NCI-H774 (cell line): ENCODE measurements around the gene RAB6D.
A peak's percentile ranks its signal among the peaks of the same experiment; 100 is the strongest.
"Not testable (repeated sequence)": the region's sequence is repeated elsewhere in the genome, so short reads cannot be mapped to it uniquely, and the experiment has no call there.

ENCODE experiments used
- DNase-seq: peaks from one replicate; lab custom pipeline; 2025; lab: John Stamatoyannopoulos, UW

RAB6D gene

GRCh38 chr2:131363703-131364186 is at the start of gene RAB6D:
Gene RAB6D (minus strand): TSS chr2:131364168. CDS start chr2:131363720, 448 bp downstream.
- DNase-seq: not testable (repeated sequence)

DNA sequence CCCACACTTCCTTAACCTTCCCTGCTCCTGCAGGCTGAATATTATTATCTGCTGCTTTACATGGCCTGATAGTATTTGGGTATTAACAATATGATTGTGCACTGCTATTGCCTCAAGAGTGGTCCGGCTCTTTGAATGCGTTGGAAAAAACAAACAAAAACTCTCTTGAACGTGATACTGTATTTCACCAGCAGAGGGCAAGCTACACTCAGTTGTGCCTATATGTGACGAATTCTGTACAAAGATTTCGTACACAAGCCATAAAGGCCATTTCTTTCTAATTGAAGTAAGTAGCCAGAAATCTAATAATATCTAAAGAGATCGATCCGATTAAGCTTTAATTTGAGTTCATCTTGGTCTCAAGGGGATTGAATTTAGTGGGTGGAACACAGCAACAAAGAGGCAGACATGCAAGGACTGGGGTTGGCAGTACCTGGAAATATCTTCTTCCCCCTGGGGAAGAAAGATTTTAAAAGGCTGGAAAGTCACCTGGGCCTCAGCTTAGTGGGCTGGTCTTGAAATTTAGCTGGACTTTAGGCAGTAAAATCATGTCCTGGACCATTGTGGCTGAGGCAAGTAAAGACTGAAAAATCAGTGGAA is 49.3 kb upstream of the RAB6D start:
- peak; percentile 17 for DNase-seq

DNA sequence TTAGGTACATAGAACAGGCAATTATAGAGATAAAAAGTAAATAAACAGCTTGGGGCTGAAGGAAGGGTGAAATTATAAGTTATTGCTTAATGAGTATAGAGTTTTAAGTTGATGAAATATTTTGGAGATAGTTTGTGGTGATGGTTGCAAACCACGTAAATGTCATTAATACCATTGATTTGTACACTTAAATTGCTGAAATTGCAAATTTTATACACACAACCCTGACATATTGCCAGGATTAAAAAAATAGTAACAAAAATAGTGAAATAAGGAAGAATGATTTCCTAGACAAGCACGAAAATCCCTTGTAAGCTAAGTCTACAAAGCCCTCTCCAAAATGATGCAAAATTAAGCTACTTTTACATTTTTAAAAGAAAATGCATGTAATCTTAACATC is 46.2 kb upstream of the RAB6D start:
- no peak for DNase-seq

DNA sequence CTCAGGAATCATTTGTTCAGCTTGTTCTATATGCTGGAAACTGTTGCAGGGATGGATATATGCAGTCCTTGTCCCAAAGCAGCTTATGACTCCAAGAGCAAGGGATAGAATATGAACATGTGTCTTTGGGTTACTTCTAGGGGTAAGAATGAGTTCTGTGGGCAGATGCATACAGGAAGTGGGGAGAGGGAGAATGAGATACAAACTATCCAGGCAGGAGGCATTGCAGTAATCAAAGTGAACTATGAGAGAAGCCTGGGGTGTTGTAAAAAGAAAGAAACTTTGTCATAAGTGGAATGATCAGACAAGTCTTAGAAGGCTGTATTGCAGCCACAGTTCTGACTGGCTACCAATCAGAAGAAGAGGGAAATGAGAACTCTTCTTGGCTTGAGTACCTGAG is 44.8 kb upstream of the RAB6D start:
- no peak for DNase-seq

DNA sequence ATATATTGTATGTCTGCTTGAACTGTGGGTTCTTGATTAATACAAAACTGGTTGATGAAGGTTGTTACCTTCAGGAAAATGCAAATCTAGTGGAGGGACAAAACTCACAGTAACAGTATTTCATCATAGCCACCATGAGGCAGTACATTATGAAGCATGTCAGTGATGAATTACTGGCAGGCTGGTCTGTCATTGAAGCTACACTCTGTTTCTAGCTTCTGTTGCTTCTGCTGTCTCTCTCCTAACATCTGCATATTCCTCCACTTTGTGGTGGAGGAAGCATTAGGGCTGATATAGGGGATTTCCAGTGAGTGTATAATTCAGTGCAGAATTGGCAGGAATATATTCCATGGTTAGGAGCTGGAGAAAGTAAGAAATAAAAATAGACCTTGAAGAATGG is 44.2 kb upstream of the RAB6D start:
- no peak for DNase-seq

GRCh38 chr2:131404753-131405152 is 40.8 kb upstream of the RAB6D start:
- no peak for DNase-seq

GRCh38 chr2:131402320-131403039 is 38.5 kb upstream of the RAB6D start:
- no peak for DNase-seq

DNA sequence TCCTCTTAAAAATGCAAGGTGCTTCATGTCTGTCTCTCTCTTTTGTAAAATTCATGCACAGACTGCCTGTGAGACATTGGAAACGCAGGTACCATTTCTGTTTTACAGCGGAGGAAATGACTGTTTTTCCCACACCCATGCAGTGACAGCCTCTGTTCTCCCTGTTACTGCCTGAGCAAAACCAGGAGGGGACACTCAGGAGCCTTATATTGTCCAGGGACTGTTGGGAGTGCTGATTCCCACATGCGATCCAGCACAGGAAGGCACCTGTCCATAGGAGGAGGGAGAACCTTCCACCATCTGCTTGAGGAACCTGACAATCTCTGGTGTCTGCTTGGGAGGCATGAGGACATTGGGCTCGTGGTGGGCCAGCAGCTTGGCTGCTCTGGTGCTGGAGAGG is 36.9 kb upstream of the RAB6D start:
- DNase-seq: no peak

DNA sequence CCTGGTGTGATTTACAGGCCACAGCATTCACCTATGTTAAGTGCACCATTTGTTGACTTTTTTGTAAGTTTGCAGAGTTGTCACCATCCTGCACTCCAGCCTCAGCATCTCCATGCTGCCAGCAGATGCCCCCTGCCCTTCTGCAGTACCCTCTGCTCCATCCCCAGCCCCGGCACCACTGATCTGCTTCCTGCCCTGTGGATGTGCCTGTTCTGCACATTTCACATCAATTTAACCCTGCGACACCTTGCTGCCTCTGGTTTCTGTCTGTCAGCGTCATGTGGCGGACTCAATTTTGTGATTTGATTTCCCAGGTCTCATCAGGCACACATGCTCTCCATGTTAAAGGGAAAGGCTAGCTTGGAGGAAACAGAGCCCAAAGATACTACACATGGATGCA is 36.5 kb upstream of the RAB6D start:
- DNase-seq: not testable (repeated sequence)

GRCh38 chr2:131396209-131396608 is 32.2 kb upstream of the RAB6D start:
- DNase-seq: not testable (repeated sequence)

DNA sequence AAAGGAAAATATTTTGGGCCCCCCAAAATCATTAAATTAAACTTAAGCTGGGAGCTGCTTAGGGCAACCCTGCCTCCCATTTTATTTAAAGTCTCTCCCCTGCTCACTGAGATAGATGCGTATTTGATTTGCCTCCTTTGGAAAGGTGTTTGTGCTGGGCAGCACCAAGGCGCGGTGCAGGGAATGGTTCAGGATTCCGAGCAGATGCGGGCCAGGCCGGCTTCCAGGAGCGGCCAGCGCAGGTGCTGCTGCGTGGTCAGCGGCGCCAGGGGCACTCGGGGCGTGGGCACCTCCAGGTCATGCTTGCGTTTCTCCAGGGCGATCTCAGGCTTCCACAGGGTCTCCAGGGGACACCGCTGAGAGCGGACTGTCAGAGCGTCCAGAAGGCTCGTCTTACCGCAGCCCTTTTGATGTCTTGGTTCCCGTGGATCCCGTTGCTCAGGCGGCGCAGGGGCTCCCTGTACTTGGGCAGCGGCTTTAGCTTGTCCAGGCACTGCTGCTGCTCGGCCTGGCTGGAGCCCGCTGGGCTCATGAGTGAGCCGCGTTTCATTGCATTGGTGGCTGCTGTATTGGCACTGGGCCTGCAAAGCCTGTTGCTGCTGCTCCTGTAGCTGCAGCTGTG is 31.2 kb upstream of the RAB6D start:
- not testable (repeated sequence) for DNase-seq

DNA sequence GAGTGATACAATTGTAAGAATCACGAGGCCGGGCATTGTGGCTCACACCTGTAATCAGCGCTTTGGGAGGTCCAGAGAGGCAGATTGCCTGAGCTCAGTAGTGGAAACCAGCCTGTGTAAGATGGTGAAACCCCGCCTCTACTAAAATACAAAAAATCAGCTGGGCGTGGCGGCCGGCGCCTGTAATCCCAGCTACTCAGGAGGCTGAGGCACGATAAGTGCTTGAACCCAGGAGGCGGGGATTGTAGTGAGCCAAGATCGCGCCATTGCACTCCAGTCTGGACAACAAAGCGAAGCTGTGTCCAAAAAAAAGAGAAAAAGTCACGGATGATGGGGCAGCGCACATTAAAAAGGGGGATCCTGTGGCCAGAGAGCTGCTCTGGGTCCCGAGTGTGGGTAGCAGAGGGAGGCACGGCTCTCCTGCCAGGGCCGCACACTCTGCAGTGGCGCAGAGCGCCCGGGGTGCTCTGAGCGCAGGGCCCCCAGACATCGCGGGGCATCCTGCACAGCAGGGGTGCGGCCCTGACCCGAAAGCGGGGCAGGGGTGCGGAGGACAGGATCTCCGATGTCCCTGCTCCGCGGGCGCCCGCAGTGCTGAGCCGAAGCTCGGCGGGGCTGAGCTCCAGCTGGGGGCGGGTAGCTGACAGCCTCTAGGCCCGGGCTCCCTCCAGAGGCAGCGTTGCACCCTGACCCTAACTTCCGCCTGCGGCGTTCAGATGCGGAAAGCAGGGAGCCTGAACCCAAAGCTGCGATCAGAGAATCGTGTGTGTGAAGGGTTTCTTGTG is 30.4 kb upstream of the RAB6D start:
- no peak for DNase-seq

DNA sequence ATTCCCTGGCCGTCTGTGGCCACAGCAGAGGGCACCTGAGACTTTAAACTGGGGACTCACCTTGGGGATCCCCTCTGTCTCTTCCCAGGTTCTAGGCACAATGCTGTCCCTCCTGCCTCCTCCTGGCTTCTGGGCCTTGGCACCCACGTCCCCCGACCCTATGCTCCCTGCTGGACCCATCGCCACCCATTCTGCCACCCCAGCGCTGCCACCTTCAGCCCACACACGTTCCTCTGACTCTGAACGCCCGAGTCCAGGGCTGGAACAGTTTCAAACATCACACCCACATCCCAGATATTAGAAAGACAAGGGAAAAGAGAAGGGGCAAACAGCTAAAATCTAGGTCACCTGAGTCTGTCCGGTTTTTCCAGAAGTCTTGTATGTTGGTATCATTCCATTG is 28.0 kb upstream of the RAB6D start:
- DNase-seq: not testable (repeated sequence)

DNA sequence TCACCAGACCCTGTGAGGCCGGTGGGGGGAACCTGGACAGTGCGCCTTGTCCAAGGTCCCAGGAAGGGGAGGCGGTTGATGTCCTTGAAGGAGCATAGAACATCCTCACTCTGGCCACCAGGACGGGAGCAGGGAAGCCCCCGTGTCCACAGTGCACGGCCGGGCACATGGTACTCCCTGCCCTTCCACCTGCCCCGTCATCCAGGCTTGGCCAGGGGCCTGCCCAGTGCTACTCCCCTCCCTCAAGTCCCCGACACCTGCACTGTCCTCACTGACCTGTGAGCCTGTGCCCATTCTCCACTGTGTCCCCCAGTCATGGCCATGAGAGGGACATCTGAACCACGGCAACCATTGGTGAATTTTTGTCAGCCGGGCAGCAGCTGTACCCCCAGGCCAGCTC is 27.5 kb upstream of the RAB6D start:
- not testable (repeated sequence) for DNase-seq

- DNase-seq: not testable (repeated sequence)
Observed at GRCh38 chr2:131390495-131391130, 26.6 kb upstream of the RAB6D start.

DNA sequence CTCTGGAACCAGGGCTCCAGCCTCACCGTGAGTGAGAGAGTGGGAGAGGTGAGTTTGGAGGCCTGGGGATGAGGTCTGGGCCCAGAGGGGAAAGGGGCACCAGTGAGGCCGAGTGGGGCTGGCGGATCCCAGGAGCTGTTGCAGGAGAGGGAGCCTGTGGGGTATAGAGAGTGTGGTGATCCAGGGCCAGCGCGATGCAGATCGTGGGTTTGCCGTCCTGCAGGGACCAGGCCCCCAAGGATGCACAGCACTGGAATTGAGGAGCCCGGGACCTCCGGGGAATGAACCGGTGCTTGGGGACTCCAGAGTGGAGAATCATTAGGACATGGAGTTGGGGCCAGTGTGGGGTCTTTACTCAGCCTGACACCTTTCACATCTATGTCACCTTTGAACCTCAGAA is 25.7 kb upstream of the RAB6D start:
- DNase-seq: no peak

DNA sequence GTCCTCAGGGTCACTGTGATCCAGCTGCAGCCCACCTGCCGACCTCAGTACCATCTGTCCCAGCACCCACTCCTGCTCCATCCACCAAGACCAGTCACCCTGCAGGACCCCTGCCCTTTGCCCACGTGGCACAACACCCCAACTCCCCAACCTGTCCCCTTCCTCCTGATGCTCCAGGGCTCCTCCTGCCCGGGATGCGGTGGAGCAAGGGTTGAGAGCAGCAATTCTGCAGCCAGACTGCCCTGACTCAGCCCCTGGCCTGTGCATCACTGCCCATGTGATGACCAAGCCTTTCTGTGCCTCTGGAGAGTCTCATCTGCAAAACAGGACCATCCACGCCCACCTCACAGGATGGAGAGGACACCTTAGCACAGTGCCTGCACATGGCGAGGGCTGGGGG is 24.9 kb upstream of the RAB6D start:
- DNase-seq: not testable (repeated sequence)

DNA sequence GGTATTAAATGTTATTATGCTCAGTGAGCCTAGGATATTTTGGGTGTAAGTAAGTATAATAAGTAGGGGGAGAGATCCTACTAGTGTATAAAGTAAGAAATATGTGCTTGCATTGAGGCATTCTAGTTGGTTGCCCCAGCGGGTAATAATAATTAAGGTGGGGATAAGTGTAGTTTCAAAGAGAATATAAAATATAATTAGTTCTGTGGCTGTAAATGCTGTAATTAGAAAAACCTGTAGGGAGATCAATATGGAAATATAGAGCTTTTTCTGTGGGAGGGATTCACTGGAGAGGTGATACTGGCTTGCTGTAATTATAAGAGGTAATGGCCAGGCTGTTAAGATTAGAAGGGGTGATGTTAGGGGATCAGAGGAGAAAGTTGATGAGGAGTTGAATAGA is 9.1 kb upstream of the RAB6D start:
- DNase-seq: not testable (repeated sequence)

DNA sequence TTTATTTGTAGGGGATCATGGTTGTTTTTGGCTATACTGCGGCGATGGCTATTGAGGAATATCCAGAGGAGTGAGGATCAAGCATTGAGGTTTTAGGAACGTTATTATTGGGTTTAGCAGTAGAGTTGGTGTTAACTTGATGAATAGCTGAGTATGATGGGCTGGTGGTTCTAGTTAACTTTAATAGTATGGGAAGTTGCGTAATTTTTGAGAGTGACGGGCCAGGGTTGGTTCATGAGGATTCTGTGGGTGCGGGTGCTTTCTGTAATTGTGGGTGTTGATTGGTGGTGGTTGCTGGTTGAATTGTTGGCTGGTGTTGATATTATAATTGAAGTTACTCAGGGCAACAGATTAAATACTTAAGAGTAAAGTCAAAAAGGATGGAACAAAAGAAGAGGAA is 6.0 kb upstream of the RAB6D start:
- DNase-seq: no peak

GRCh38 chr2:131368493-131369066 is 4.6 kb upstream of the RAB6D start:
- not testable (repeated sequence) for DNase-seq

GRCh38 chr2:131367352-131367751 is 3.4 kb upstream of the RAB6D start:
- no peak for DNase-seq

GRCh38 chr2:131366643-131367042 is 2.7 kb upstream of the RAB6D start:
- DNase-seq: no peak
